DOHH2 (cell line): ENCODE results near the gene C20orf144.
A peak's percentile ranks its signal among the peaks of the same experiment; 100 is the strongest.

Experiments
- H3F3A ChIP-seq: fragments of 200-600 bp; sonication (generic), shearing (Covaris generic); 2 replicates; pipeline ENCODE4 v1.6.0; 2016; ENCODE audit warnings: antibody characterized with exemption, mild to moderate bottlenecking; ENCODE audit not compliant: control insufficient read depth, insufficient read depth
- H3K27ac ChIP-seq: fragments of 200-600 bp; sonication (generic); 2 replicates; pipeline ENCODE4 v1.5.1; 2014; ENCODE audit warnings: low read depth, mild to moderate bottlenecking, low read length, moderate library complexity
- H3K27me3 ChIP-seq: fragments of 200-600 bp; sonication (generic); 2 replicates; pipeline ENCODE4 v1.6.1; 2014; ENCODE audit warnings: mild to moderate bottlenecking, low read length, mixed read lengths; ENCODE audit not compliant: control insufficient read depth
- H3K36me3 ChIP-seq: fragments of 200-600 bp; sonication (generic); 2 replicates; pipeline ENCODE4 v1.6.1; 2014; ENCODE audit warnings: mild to moderate bottlenecking, low read length, moderate library complexity, mixed read lengths; ENCODE audit not compliant: control insufficient read depth
- H3K4me1 ChIP-seq: fragments of 200-600 bp; sonication (generic); 2 replicates; pipeline ENCODE4 v1.6.1; 2014; ENCODE audit warnings: mild to moderate bottlenecking, low read length, mixed read lengths; ENCODE audit not compliant: control insufficient read depth
- H3K4me2 ChIP-seq: fragments of 200-600 bp; sonication (generic); 2 replicates; pipeline ENCODE4 v1.6.0; 2014; ENCODE audit warnings: mild to moderate bottlenecking, low read length, moderate library complexity
- H3K4me3 ChIP-seq: fragments of 200-600 bp; sonication (generic); 2 replicates; pipeline ENCODE4 v1.5.1; 2014; ENCODE audit warnings: mild to moderate bottlenecking, low read length, mixed read lengths
- H3K79me2 ChIP-seq: fragments of 200-600 bp; sonication (generic); 2 replicates; pipeline ENCODE4 v1.6.1; 2014; ENCODE audit warnings: mild to moderate bottlenecking, low read length, mixed read lengths; ENCODE audit not compliant: control insufficient read depth
- H3K9me2 ChIP-seq: fragments of 200-600 bp; sonication (generic); replicated peaks from 2 replicates; pipeline ENCODE4 v1.6.1; 2014; ENCODE audit warnings: mild to moderate bottlenecking, low read length, mixed read lengths; ENCODE audit not compliant: control insufficient read depth
- H3K9me3 ChIP-seq: fragments of 200-600 bp; sonication (generic); 2 replicates; pipeline ENCODE4 v1.6.1; 2014; ENCODE audit warnings: antibody characterized with exemption, low read length, mixed read lengths; ENCODE audit not compliant: control insufficient read depth, insufficient read depth
- H4K20me1 ChIP-seq: fragments of 200-600 bp; sonication (generic); 2 replicates; pipeline ENCODE4 v1.6.0; 2014; ENCODE audit warnings: low read depth, mild to moderate bottlenecking, antibody characterized with exemption, low read length, moderate library complexity; ENCODE audit not compliant: control insufficient read depth, insufficient read depth
- CTCF ChIP-seq: fragments of 200-600 bp; sonication (generic); IDR thresholded peaks from one replicate; pipeline ENCODE4 v1.5.1; 2014; ENCODE audit warnings: antibody characterized with exemption, mild to moderate bottlenecking, low read depth, low read length; ENCODE audit not compliant: poor library complexity, severe bottlenecking
- EZH2phosphoT487 ChIP-seq: fragments of 200-600 bp; sonication (generic); IDR thresholded peaks from 2 replicates; pipeline ENCODE4 v1.6.1; 2017; ENCODE audit warnings: borderline replicate concordance, mild to moderate bottlenecking, antibody characterized with exemption, low read length, moderate library complexity, mixed read lengths

Gene C20orf144

GRCh38 chr20:33651562-33652048 lies 10.5 kb upstream of the C20orf144 start:
- H3K4me3 ChIP-seq, result no peak overlapping the region
- H3K27me3 ChIP-seq, result peaks cover 3% of the 10 kb centered on the region; the same call in 1 of the 2 replicates
- no peaks in the 10 kb centered on the region for H3K9me3 ChIP-seq
- no peak overlapping the region for H3K4me2 ChIP-seq
- no peaks in the 10 kb centered on the region; the same call in 1 of the 2 replicates for H3F3A ChIP-seq
- no peaks in the 10 kb centered on the region for H3K36me3 ChIP-seq
- H3K27ac ChIP-seq, result no peak overlapping the region
- TF ChIP-seq EZH2phosphoT487 (no peak), CTCF (no peak)
- H3K9me2 ChIP-seq, result no peaks in the 10 kb centered on the region
- no peaks in the 10 kb centered on the region for H3K4me1 ChIP-seq
- H3K79me2 ChIP-seq, result no peaks in the 10 kb centered on the region
- no peaks in the 10 kb centered on the region for H4K20me1 ChIP-seq

GRCh38 chr20:33653218-33653899 lies 8.8 kb upstream of the C20orf144 start:
- no peaks in the 10 kb centered on the region; the same call in 1 of the 2 replicates for H3K36me3 ChIP-seq
- TF ChIP-seq CTCF, result peak; percentile 91
- TF ChIP-seq EZH2phosphoT487, result no peak
- no peaks in the 10 kb centered on the region for H3K9me2 ChIP-seq
- no peak overlapping the region for H3K4me2 ChIP-seq
- H3K27me3 ChIP-seq, result peaks cover 3% of the 10 kb centered on the region; the same call in 1 of the 2 replicates
- no peaks in the 10 kb centered on the region for H3K79me2 ChIP-seq
- H3K4me3 ChIP-seq, result no peak overlapping the region
- no peaks in the 10 kb centered on the region for H3K4me1 ChIP-seq
- no peaks in the 10 kb centered on the region for H3K9me3 ChIP-seq
- H3K27ac ChIP-seq, result no peak overlapping the region
- no peaks in the 10 kb centered on the region; the same call in 1 of the 2 replicates for H3F3A ChIP-seq
- no peaks in the 10 kb centered on the region for H4K20me1 ChIP-seq

GRCh38 chr20:33653900-33654596 lies 8.1 kb upstream of the C20orf144 start:
- H3K27me3 ChIP-seq, result peaks cover 3% of the 10 kb centered on the region; the same call in 1 of the 2 replicates
- H4K20me1 ChIP-seq, result no peaks in the 10 kb centered on the region
- TF ChIP-seq EZH2phosphoT487 (no peak), CTCF (no peak)
- H3K9me2 ChIP-seq, result no peaks in the 10 kb centered on the region
- no peaks in the 10 kb centered on the region; the same call in 1 of the 2 replicates for H3F3A ChIP-seq
- H3K4me2 ChIP-seq, result no peak overlapping the region
- H3K9me3 ChIP-seq, result no peaks in the 10 kb centered on the region
- H3K4me1 ChIP-seq, result no peaks in the 10 kb centered on the region
- H3K36me3 ChIP-seq, result no peaks in the 10 kb centered on the region; the same call in 1 of the 2 replicates
- H3K4me3 ChIP-seq, result no peak overlapping the region
- H3K27ac ChIP-seq, result no peak overlapping the region
- no peaks in the 10 kb centered on the region for H3K79me2 ChIP-seq
